Ascending aorta (tissue), 2 donors: Measurements from ENCODE around the gene RNF227. TPM values are rescaled to one million over a fixed set of nuclear protein-coding genes. Genes with fewer than 3 reads are reported as not detected.

ENCODE experiments used
- DNase-seq, 2 donors: peaks; one replicate each; pipeline ENCODE4 v3.0.0-alpha.2; 2019; ENCODE audit warnings: low spot score in 2 of 2
- H3K27ac ChIP-seq, 2 donors: fragments of 200-600 bp; sonication (generic); one replicate each; pipeline ENCODE4 v1.5.1; 2016 to 2017; ENCODE audit warnings: mild to moderate bottlenecking in 1 of 2
- H3K27me3 ChIP-seq: fragments of 200-600 bp; sonication (generic); one replicate; pipeline ENCODE4 v1.5.1; 2017
- H3K36me3 ChIP-seq, 2 donors: fragments of 200-600 bp; sonication (generic); one replicate each; pipeline ENCODE4 v1.5.1; 2016
- H3K4me1 ChIP-seq, 2 donors: fragments of 200-600 bp; sonication (generic); one replicate each; pipeline ENCODE4 v1.5.1; 2016 to 2017; ENCODE audit warnings: mild to moderate bottlenecking in 1 of 2
- H3K4me3 ChIP-seq, 2 donors: fragments of 200-600 bp; sonication (generic); one replicate each; pipeline ENCODE4 v1.5.1; 2016 to 2017; ENCODE audit warnings: mild to moderate bottlenecking in 1 of 2
- H3K9me3 ChIP-seq, 2 donors: fragments of 200-600 bp; sonication (generic); one replicate each; pipeline ENCODE4 v1.5.1; 2016
- CTCF ChIP-seq, 3 experiments: fragments of 200-600 bp in 2 of 3; fragments of 450-650 bp in 1 of 3; sonication (generic) in 2 of 3; IDR thresholded peaks; one replicate each; pipeline ENCODE4 v1.5.1; 2016 to 2019; ENCODE audit warnings: antibody characterized with exemption in 3 of 3, mild to moderate bottlenecking in 1 of 3, moderate library complexity in 1 of 3
- intact Hi-C: fragments of 100-400 bp; cut with DNase I; formaldehyde crosslinking; loops from one replicate; pipeline ENCODE4 v1.15.1; 2023
- total RNA-seq: library from RNA; depleted of rRNA; stranded (reverse); fragments of >200 nt; gene quantifications from one replicate; pipeline ENCODE4 v1.1.0, GENCODE V29; 2016

RNF227 gene
- total RNA-seq, 1 donor from 2014 or later = 0.32 TPM

- Histone ChIP-seq H3K27ac (no peak overlapping the region), H3K4me1 (peaks cover 6 to 11% of the 10 kb centered on the region in 2 donors), H3K4me3 (no peak overlapping the region), H3K36me3 (peaks cover 33% of the 10 kb centered on the region in 2 donors), H3K27me3 (no peaks in the 10 kb centered on the region), H3K9me3 (no peaks in the 10 kb centered on the region)
- TF ChIP-seq CTCF (IDR thresholded peaks at IDR 0.05) = peak; percentile 63 to 72 (median 66)
- no peak for DNase-seq
- intact Hi-C loops = loop anchor here (1.0 to 5.0 kb wide), 2 partner anchors 77 to 144 kb away; no protein-coding TSS in a partner anchor
Measured at GRCh38 chr17:7912927-7913524, 3.1 kb downstream of the RNF227 start.

DNA sequence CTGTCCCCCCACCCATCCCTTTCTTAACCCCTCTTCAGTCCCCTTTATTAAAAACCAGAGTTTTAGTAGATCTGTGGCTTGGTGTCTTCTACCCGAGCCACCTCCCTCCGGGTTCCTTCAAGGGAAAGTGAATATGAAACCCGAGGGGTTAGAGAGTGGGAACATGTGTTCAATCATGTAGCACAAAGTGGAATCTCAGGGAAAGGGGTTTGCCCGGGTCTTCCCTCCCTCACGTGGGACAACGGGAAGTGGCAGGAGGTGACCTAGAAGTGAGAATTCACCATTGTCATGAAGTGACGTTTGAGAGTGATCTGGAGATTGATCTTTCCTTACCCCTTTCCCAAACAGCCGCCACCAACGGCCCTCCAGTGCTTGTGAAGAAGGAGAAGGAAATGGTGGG is 5.0 kb downstream of the RNF227 start:
- Histone ChIP-seq H3K27ac (no peak overlapping the region), H3K27me3 (no peaks in the 10 kb centered on the region), H3K9me3 (no peaks in the 10 kb centered on the region), H3K4me3 (no peak overlapping the region), H3K4me1 (peaks cover 6% of the 10 kb centered on the region in 2 donors), H3K36me3 (peaks cover 52% of the 10 kb centered on the region in 2 donors)
- no peak for TF ChIP-seq CTCF (IDR thresholded peaks at IDR 0.05)
- intact Hi-C loops = loop anchor here (5.0 kb wide), 1 partner anchor 146 kb away; no protein-coding TSS in a partner anchor
- DNase-seq = no peak

DNA sequence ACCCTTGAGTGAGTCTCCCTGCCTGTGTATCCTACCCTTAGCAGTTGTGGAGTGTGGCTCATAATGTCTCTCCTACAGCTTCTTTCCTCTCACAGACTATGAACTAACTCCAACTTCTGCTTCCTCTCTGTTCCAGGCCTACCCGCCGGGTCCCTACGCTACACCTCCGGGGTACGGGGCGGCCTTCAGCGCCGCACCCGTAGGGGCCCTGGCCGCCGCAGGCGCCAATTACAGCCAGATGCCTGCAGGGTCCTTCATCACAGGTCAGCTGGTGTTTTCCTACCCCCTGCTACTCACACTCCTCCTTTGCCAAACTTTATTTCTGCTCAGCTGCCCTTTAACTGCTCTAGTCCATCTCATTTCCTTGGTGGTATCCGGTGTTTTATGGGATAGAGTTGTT is 5.4 kb downstream of the RNF227 start:
- no peak for DNase-seq
- peaks cover 6% of the 10 kb centered on the region in 2 donors for H3K4me1 ChIP-seq
- peaks cover 56% of the 10 kb centered on the region in 2 donors for H3K36me3 ChIP-seq
- TF ChIP-seq CTCF (IDR thresholded peaks at IDR 0.05) = no peak
- no peaks in the 10 kb centered on the region for H3K27me3 ChIP-seq
- intact Hi-C loops = loop anchor here (5.0 kb wide), 1 partner anchor 147 kb away; no protein-coding TSS in a partner anchor
- H3K27ac ChIP-seq = no peak overlapping the region
- H3K4me3 ChIP-seq = no peak overlapping the region
- no peaks in the 10 kb centered on the region for H3K9me3 ChIP-seq

GRCh38 chr17:7910281-7910680 is 5.8 kb downstream of the RNF227 start:
- H3K9me3 ChIP-seq = no peaks in the 10 kb centered on the region
- TF ChIP-seq CTCF (IDR thresholded peaks at IDR 0.05) = no peak
- peaks cover 3 to 6% of the 10 kb centered on the region in 2 donors for H3K4me1 ChIP-seq
- H3K27me3 ChIP-seq = no peaks in the 10 kb centered on the region
- H3K4me3 ChIP-seq = no peak overlapping the region
- H3K27ac ChIP-seq = no peak overlapping the region
- DNase-seq = no peak
- peaks cover 59 to 60% of the 10 kb centered on the region in 2 donors for H3K36me3 ChIP-seq
- intact Hi-C loops = loop anchor here (5.0 kb wide), 1 partner anchor 147 kb away; no protein-coding TSS in a partner anchor

DNA sequence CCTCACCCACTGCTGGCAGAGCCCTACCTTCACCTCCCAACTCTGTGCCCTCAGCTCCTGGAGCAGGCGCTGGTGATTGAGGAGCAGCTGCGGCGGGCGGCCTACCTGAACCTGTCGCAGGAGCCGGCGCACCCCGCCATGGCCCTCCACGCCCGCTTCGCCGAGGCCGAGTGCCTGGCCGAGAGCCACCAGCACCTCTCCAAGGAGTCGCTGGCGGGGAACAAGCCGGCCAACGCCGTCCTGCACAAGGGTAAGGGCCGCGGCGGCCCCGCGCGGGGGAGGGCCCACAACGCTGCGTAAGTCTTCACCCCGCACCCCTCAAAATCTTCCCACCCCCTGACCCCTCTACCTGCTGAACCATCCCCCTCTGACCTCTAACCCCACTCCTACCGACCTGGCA is 7.0 kb downstream of the RNF227 start:
- Histone ChIP-seq H3K9me3 (no peaks in the 10 kb centered on the region), H3K27me3 (no peaks in the 10 kb centered on the region), H3K27ac (no peak overlapping the region), H3K36me3 (peaks cover 70 to 72% of the 10 kb centered on the region in 2 donors), H3K4me3 (no peak overlapping the region), H3K4me1 (no peaks in the 10 kb centered on the region)
- no peak for TF ChIP-seq CTCF (IDR thresholded peaks at IDR 0.05)
- no peak for DNase-seq
- intact Hi-C loops = no loop called here
